ENCODE data around the gene PDYN. TPM values are rescaled to one million over a fixed set of nuclear protein-coding genes. Genes with fewer than 3 reads are reported as not detected.

PDYN gene
- total RNA-seq, 1 donor from 2014 or later = not detected

- Histone ChIP-seq H3K27me3 (ENCODE audit: low read depth) (peaks cover 60% of the 10 kb centered on the region), H3K4me3 (no peak overlapping the region), H3K4me1 (no peaks in the 10 kb centered on the region), H3K36me3 (no peaks in the 10 kb centered on the region), H3K9me3 (replicated peaks) (no peaks in the 10 kb centered on the region), H3K27ac (replicated peaks) (no peak overlapping the region)
- no peak for DNase-seq
- TF ChIP-seq CTCF (IDR thresholded peaks at IDR 0.05; ENCODE audit: borderline replicate concordance) = no peak
- intact Hi-C loops (cut with micrococcal nuclease) = no loop called here
These were observed 34.7 kb downstream of the PDYN start for GRCh38 chr20:1959156-1959555.

GRCh38 chr20:1958426-1958825, 35.4 kb downstream of the PDYN start:
- TF ChIP-seq CTCF (IDR thresholded peaks at IDR 0.05; ENCODE audit: borderline replicate concordance) = no peak
- intact Hi-C loops (cut with micrococcal nuclease) = no loop called here
- no peaks in the 10 kb centered on the region for H3K36me3 ChIP-seq
- H3K4me3 ChIP-seq = no peak overlapping the region
- no peak overlapping the region for H3K27ac ChIP-seq (replicated peaks)
- H3K4me1 ChIP-seq = no peaks in the 10 kb centered on the region
- no peak for DNase-seq
- H3K9me3 ChIP-seq (replicated peaks) = no peaks in the 10 kb centered on the region
- H3K27me3 ChIP-seq (ENCODE audit: low read depth) = peaks cover 53% of the 10 kb centered on the region

- no peak for DNase-seq
- no peaks in the 10 kb centered on the region for H3K36me3 ChIP-seq
- H3K4me1 ChIP-seq = no peaks in the 10 kb centered on the region
- H3K27me3 ChIP-seq (ENCODE audit: low read depth) = peaks cover 31% of the 10 kb centered on the region
- H3K27ac ChIP-seq (replicated peaks) = no peak overlapping the region
- TF ChIP-seq CTCF (IDR thresholded peaks at IDR 0.05; ENCODE audit: borderline replicate concordance) = no peak
- H3K9me3 ChIP-seq (replicated peaks) = no peaks in the 10 kb centered on the region
- no peak overlapping the region for H3K4me3 ChIP-seq
- intact Hi-C loops (cut with micrococcal nuclease) = no loop called here
These were observed 38.6 kb downstream of the PDYN start for GRCh38 chr20:1955217-1955616.

- H3K4me3 ChIP-seq = no peak overlapping the region
These were observed 40.2 kb downstream of the PDYN start for GRCh38 chr20:1953621-1954020.

GRCh38 chr20:1952737-1953530, 40.9 kb downstream of the PDYN start:
- H3K36me3 ChIP-seq = no peaks in the 10 kb centered on the region
- H3K27ac ChIP-seq (replicated peaks) = no peak overlapping the region
- intact Hi-C loops (cut with micrococcal nuclease) = no loop called here
- peaks cover 4% of the 10 kb centered on the region for H3K4me1 ChIP-seq
- no peaks in the 10 kb centered on the region for H3K9me3 ChIP-seq (replicated peaks)
- H3K4me3 ChIP-seq = no peak overlapping the region
- no peak for DNase-seq
- TF ChIP-seq CTCF (IDR thresholded peaks at IDR 0.05; ENCODE audit: borderline replicate concordance) = no peak
- H3K27me3 ChIP-seq (ENCODE audit: low read depth) = peaks cover 34% of the 10 kb centered on the region

More at GRCh38 chr20:1953621-1954020, 40.2 kb downstream of the PDYN start:
- intact Hi-C loops (cut with micrococcal nuclease) = no loop called here
- H3K27me3 ChIP-seq (ENCODE audit: low read depth) = peaks cover 32% of the 10 kb centered on the region
- DNase-seq = no peak
- H3K27ac ChIP-seq (replicated peaks) = no peak overlapping the region
- no peak for TF ChIP-seq CTCF (IDR thresholded peaks at IDR 0.05; ENCODE audit: borderline replicate concordance)
- no peaks in the 10 kb centered on the region for H3K9me3 ChIP-seq (replicated peaks)
- H3K36me3 ChIP-seq = no peaks in the 10 kb centered on the region
- peaks cover 4% of the 10 kb centered on the region for H3K4me1 ChIP-seq
